ENCODE measurements around the gene ADGRL2.

ADGRL2 gene

DNA sequence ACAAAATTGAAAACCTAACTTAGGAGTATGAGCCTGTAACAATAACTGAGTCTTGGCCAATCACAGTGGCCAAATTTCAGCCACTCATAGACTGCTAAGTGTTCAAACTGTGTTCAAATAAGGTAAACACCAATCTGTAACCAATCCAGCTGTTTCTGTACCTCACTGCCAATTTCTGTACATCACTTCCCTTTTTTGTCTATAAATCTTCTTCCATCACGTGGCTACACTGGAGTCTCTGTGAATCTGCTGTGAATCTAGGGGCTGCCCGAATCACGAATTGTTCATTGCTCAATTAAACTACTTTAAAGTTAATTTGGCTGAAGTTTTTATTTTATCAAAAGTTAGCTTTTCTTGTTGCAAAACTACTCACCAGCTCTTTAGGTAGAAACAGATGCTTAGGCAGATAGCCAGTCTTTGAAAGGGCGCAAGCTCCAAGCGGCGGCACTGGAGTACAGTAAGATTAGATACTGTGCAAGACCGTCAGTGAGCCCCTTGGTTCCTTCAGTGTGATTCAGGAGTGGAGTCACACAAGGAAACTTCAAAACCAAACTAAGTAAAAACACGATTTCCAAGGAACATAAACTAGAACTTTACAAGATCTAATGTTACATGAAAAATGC is 43.2 kb upstream of the ADGRL2 start:
- Histone ChIP-seq H4K8ac (ENCODE audit: low read depth, low read length) (no peak overlapping the region), H3K18ac (ENCODE audit: low read length) (no peak overlapping the region), H3K79me1 (ENCODE audit: low read length) (no peaks in the 10 kb centered on the region), H3K36me3 (ENCODE audit: control insufficient read depth in 1 of 2, insufficient read depth in 2 of 2, low read length in 2 of 2) (peaks cover 0 to under 1% of the 10 kb centered on the region in 2 experiments), H2AK5ac (ENCODE audit: low read length) (no peak overlapping the region), H3K9me3 (ENCODE audit: insufficient read depth, low read depth, low read length) (no peaks in the 10 kb centered on the region), H3K27ac (ENCODE audit: low read depth, low read length) (no peak overlapping the region), H2BK5ac (ENCODE audit: low read depth, low read length, poor library complexity) (no peak overlapping the region), H3K14ac (ENCODE audit: low read length) (no peak overlapping the region), H2BK12ac (ENCODE audit: low read length) (no peak overlapping the region), H3K4me2 (ENCODE audit: low read length) (no peak overlapping the region), H3K27me3 (ENCODE audit: insufficient read depth, low read length) (no peaks in the 10 kb centered on the region), H3K79me2 (ENCODE audit: control insufficient read depth, insufficient read depth, low read length, poor library complexity) (peaks cover under 1% of the 10 kb centered on the region), H3K4ac (ENCODE audit: low read depth, low read length) (no peak overlapping the region), H2AFZ (ENCODE audit: insufficient read depth, low read length, poor library complexity) (no peak overlapping the region), H3K4me3 (ENCODE audit: low read depth, low read length) (no peak overlapping the region), H2BK120ac (ENCODE audit: insufficient read depth, low read length, poor library complexity) (no peak overlapping the region), H3K23ac (ENCODE audit: low read length) (no peak overlapping the region), H4K12ac (ENCODE audit: low read depth, low read length) (peak overlapping the region; percentile 54), H3K9ac (ENCODE audit: low read length) (no peak overlapping the region), H3K4me1 (ENCODE audit: control insufficient read depth in 1 of 2, insufficient read depth in 2 of 2, low read length in 2 of 2) (peaks cover 0 to 3% of the 10 kb centered on the region in 2 experiments), H4K91ac (ENCODE audit: low read depth, low read length) (no peak overlapping the region)
- no peak for DNase-seq
- WGBS (ENCODE audit: extremely low coverage, insufficient coverage, insufficient read length) = no CpG with 5 or more reads among the region's 8 CpGs

DNA sequence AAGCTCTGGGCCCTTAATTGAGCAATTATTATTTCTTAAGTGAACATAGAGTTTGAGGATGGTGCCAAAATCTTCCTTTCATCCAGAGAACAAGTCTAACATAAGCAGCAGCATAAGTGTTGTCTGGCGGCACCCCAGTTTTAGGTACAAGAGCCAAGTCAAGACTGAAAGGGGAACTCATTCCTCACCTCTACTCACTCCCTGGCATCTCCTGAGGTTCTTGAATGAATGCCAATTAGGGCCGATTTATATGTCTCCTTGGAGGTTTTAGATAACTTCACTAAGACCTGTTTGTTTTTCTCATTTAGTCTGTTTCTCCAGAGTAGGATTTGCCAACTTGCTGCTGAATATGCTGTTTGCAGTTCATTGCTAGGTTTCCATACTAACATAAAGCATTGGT is 42.6 kb upstream of the ADGRL2 start:
- Histone ChIP-seq H2AK5ac (ENCODE audit: low read length) (no peak overlapping the region), H3K79me2 (ENCODE audit: control insufficient read depth, insufficient read depth, low read length, poor library complexity) (no peaks in the 10 kb centered on the region), H3K14ac (ENCODE audit: low read length) (no peak overlapping the region), H3K23ac (ENCODE audit: low read length) (no peak overlapping the region), H3K27me3 (ENCODE audit: insufficient read depth, low read length) (no peaks in the 10 kb centered on the region), H3K4me3 (ENCODE audit: low read depth, low read length) (no peak overlapping the region), H3K4me2 (ENCODE audit: low read length) (no peak overlapping the region), H4K91ac (ENCODE audit: low read depth, low read length) (no peak overlapping the region), H2BK12ac (ENCODE audit: low read length) (no peak overlapping the region), H3K4ac (ENCODE audit: low read depth, low read length) (no peak overlapping the region), H3K9ac (ENCODE audit: low read length) (no peak overlapping the region), H4K12ac (ENCODE audit: low read depth, low read length) (no peak overlapping the region), H2BK120ac (ENCODE audit: insufficient read depth, low read length, poor library complexity) (no peak overlapping the region), H3K27ac (ENCODE audit: low read depth, low read length) (no peak overlapping the region), H3K9me3 (ENCODE audit: insufficient read depth, low read depth, low read length) (no peaks in the 10 kb centered on the region), H4K8ac (ENCODE audit: low read depth, low read length) (no peak overlapping the region), H3K4me1 (ENCODE audit: control insufficient read depth in 1 of 2, insufficient read depth in 2 of 2, low read length in 2 of 2) (peaks cover 0 to 3% of the 10 kb centered on the region in 2 experiments), H3K79me1 (ENCODE audit: low read length) (no peaks in the 10 kb centered on the region), H3K18ac (ENCODE audit: low read length) (no peak overlapping the region), H2AFZ (ENCODE audit: insufficient read depth, low read length, poor library complexity) (no peak overlapping the region), H3K36me3 (ENCODE audit: control insufficient read depth in 1 of 2, insufficient read depth in 2 of 2, low read length in 2 of 2) (peaks cover 0 to 2% of the 10 kb centered on the region in 2 experiments), H2BK5ac (ENCODE audit: low read depth, low read length, poor library complexity) (no peak overlapping the region)
- no CpG with 5 or more reads among the region's 2 CpGs for WGBS (ENCODE audit: extremely low coverage, insufficient coverage, insufficient read length)
- no peak for DNase-seq

DNA sequence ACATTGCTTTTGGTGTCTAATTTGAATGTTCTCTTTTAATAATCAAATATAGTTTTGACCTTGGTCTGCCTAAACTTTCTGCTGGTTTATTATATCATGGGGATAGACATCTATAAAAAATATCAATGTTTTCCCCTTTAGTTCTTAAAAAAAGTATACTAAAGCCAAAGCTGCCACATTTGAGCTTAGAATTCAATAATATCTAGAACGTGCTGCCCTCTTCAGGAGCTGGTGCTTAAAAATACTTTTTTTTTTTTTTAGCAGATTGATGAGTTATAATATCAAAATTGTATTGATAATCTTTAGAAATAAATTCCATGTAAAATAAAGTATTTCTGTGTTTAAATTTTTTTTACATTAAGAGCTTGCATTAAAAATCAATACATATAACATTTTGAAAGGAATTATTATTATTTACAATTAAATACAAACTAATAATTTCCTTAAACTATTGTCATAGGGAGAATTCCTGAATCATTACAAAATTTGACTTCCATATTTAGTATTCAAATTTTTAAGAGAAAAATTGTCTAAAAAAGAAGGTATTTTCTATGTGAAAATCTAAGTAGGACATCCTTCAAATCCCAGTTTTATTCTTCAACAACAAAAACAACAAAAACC is 40.1 kb upstream of the ADGRL2 start:
- no peak overlapping the region for H4K12ac ChIP-seq (ENCODE audit: low read depth, low read length)
- DNase-seq = peak in 1 of 2 donors; percentile 38
- H3K9ac ChIP-seq (ENCODE audit: low read length) = no peak overlapping the region
- H3K4me3 ChIP-seq (ENCODE audit: low read depth, low read length) = no peak overlapping the region
- no peak overlapping the region for H3K4me2 ChIP-seq (ENCODE audit: low read length)
- H2BK5ac ChIP-seq (ENCODE audit: low read depth, low read length, poor library complexity) = no peak overlapping the region
- H4K8ac ChIP-seq (ENCODE audit: low read depth, low read length) = no peak overlapping the region
- no peaks in the 10 kb centered on the region for H3K27me3 ChIP-seq (ENCODE audit: insufficient read depth, low read length)
- H3K27ac ChIP-seq (ENCODE audit: low read depth, low read length) = no peak overlapping the region
- H3K9me3 ChIP-seq (ENCODE audit: insufficient read depth, low read depth, low read length) = no peaks in the 10 kb centered on the region
- H3K18ac ChIP-seq (ENCODE audit: low read length) = no peak overlapping the region
- no peak overlapping the region for H2AFZ ChIP-seq (ENCODE audit: insufficient read depth, low read length, poor library complexity)
- no CpG with 5 or more reads among the region's 1 CpG for WGBS (ENCODE audit: extremely low coverage, insufficient coverage, insufficient read length)
- H4K91ac ChIP-seq (ENCODE audit: low read depth, low read length) = no peak overlapping the region
- no peaks in the 10 kb centered on the region for H3K79me2 ChIP-seq (ENCODE audit: control insufficient read depth, insufficient read depth, low read length, poor library complexity)
- no peaks in the 10 kb centered on the region for H3K79me1 ChIP-seq (ENCODE audit: low read length)
- H2AK5ac ChIP-seq (ENCODE audit: low read length) = no peak overlapping the region
- H2BK120ac ChIP-seq (ENCODE audit: insufficient read depth, low read length, poor library complexity) = no peak overlapping the region
- H2BK12ac ChIP-seq (ENCODE audit: low read length) = no peak overlapping the region
- H3K4ac ChIP-seq (ENCODE audit: low read depth, low read length) = no peak overlapping the region
- H3K14ac ChIP-seq (ENCODE audit: low read length) = no peak overlapping the region
- H3K36me3 ChIP-seq (ENCODE audit: control insufficient read depth in 1 of 2, insufficient read depth in 2 of 2, low read length in 2 of 2) = peaks cover 0 to 2% of the 10 kb centered on the region in 2 experiments
- no peak overlapping the region for H3K23ac ChIP-seq (ENCODE audit: low read length)
- peaks cover 0 to 3% of the 10 kb centered on the region in 2 experiments for H3K4me1 ChIP-seq (ENCODE audit: control insufficient read depth in 1 of 2, insufficient read depth in 2 of 2, low read length in 2 of 2)

DNA sequence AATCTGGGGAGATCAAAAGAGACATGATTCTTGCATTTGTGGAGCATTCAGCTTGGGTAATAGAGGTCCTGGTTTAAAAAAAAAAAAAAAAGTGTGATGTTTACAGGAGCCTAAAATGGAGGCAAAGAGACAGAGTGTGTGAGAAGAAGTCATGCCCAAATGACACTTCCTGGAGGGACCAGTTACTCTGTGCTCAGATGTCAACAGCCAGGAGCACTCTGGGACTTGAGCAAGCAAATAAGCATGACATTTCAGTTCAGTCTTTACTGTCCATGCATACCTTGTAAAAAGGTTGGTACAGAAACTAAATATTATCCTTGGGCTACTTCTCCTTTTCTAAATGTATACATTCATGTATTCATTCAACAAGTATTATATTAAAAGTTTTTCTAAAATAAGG is 25.2 kb upstream of the ADGRL2 start:
- no peak overlapping the region for H4K8ac ChIP-seq (ENCODE audit: low read depth, low read length)
- H4K91ac ChIP-seq (ENCODE audit: low read depth, low read length) = no peak overlapping the region
- H3K4me1 ChIP-seq (ENCODE audit: control insufficient read depth in 1 of 2, insufficient read depth in 2 of 2, low read length in 2 of 2) = no peaks in the 10 kb centered on the region
- H3K4ac ChIP-seq (ENCODE audit: low read depth, low read length) = no peak overlapping the region
- H2BK5ac ChIP-seq (ENCODE audit: low read depth, low read length, poor library complexity) = no peak overlapping the region
- no peak overlapping the region for H3K18ac ChIP-seq (ENCODE audit: low read length)
- no peak overlapping the region for H4K12ac ChIP-seq (ENCODE audit: low read depth, low read length)
- no peak overlapping the region for H3K9ac ChIP-seq (ENCODE audit: low read length)
- no peak overlapping the region for H3K23ac ChIP-seq (ENCODE audit: low read length)
- H2AK5ac ChIP-seq (ENCODE audit: low read length) = no peak overlapping the region
- H3K14ac ChIP-seq (ENCODE audit: low read length) = no peak overlapping the region
- no peak overlapping the region for H3K4me2 ChIP-seq (ENCODE audit: low read length)
- H3K4me3 ChIP-seq (ENCODE audit: low read depth, low read length) = no peak overlapping the region
- no peaks in the 10 kb centered on the region for H3K27me3 ChIP-seq (ENCODE audit: insufficient read depth, low read length)
- no peaks in the 10 kb centered on the region for H3K9me3 ChIP-seq (ENCODE audit: insufficient read depth, low read depth, low read length)
- no peak overlapping the region for H3K27ac ChIP-seq (ENCODE audit: low read depth, low read length)
- H3K36me3 ChIP-seq (ENCODE audit: control insufficient read depth in 1 of 2, insufficient read depth in 2 of 2, low read length in 2 of 2) = no peaks in the 10 kb centered on the region
- no peak overlapping the region for H2BK12ac ChIP-seq (ENCODE audit: low read length)
- no peak overlapping the region for H2BK120ac ChIP-seq (ENCODE audit: insufficient read depth, low read length, poor library complexity)
- no peak overlapping the region for H2AFZ ChIP-seq (ENCODE audit: insufficient read depth, low read length, poor library complexity)
- H3K79me1 ChIP-seq (ENCODE audit: low read length) = no peaks in the 10 kb centered on the region
- DNase-seq = no peak
- no peaks in the 10 kb centered on the region for H3K79me2 ChIP-seq (ENCODE audit: control insufficient read depth, insufficient read depth, low read length, poor library complexity)

Measured in trophoblast cell (in vitro differentiated cells and primary cell).